Measurements from ENCODE around the gene TELO2. TPM values are rescaled to one million over a fixed set of nuclear protein-coding genes. Genes with fewer than 3 reads are reported as not detected.

Gene TELO2
- total RNA-seq, 1 donor from 2014 or later, result 94.1 TPM

DNA sequence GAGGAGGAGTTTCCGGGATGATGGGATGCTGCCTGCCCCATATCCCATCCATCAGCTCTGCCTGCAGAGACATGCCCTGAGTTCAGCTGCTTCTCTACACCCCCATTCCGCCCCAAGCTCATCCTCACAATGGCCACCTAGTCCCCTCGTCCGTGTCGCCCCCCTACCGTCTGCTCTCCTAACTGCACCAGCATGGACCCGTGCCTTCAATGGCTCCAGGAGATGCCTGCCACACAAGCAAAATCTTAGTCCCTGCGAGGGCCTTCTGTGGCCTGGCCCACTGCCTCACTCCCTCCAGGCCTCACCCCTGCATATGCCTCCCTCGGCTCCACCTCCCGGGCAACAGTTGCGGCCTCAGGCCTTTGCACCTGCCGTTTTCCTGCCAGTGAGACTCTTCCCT, 1.8 kb upstream of the TELO2 start:
- peaks cover 8% of the 10 kb centered on the region for H3K4me1 Mint-ChIP-seq (ENCODE audit: low read depth)
- no peaks in the 10 kb centered on the region for H3K27me3 Mint-ChIP-seq (ENCODE audit: insufficient read depth)
- no peak overlapping the region for H3K27ac Mint-ChIP-seq
- no peaks in the 10 kb centered on the region for H3K36me3 Mint-ChIP-seq (ENCODE audit: low read depth)
- intact Hi-C loops (cut with micrococcal nuclease), result loop anchor here (5.0 kb wide), 1 partner anchor 899 kb away; the partner anchor contains the start of gene RAB40C
- no peaks in the 10 kb centered on the region for H3K9me3 Mint-ChIP-seq
- peak overlapping the region; percentile 4 for H3K4me3 Mint-ChIP-seq
- no peak for DNase-seq (ENCODE audit: low spot score)

DNA sequence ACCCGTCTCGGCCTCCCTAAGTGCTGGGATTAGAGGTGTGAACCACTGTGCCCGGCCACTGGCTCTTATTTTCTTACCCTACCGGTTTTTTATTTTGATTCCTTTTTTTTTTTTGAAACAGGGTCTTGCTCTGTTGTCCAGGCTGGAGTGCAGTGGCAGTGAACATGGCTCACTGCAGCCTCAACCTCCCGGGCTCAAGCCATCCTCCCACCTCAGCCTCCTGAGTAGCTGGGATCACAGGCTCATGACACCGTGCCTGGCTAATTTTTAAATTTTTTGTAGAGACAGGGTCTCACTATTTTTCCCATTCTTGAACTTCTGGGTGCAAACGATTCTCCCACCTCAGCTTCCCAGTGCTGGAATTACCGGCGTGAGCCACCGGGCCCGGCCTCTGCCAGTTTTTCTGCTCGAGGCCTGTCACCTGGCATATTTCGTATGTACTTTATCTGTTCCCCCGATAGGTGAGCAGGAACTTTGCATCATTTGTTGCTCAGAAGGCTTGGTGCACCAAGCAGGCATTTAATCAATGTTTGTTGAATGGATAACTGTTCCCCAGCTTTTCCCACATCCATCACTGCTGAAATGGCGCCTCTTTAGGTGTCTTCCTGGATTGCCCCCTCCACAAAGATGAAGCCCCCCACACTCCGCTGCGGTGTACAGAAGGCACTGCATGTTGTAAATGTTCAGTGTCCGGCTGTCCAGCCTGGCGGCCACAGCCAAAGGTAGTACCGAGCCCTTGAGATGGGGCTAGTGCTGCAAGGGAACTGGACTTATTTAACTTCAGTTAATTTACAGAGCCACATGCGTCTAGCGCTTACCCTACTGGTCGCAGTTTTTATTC, 858 bp upstream of the TELO2 start:
- DNase-seq (ENCODE audit: low spot score), result no peak
- H3K9me3 Mint-ChIP-seq, result no peaks in the 10 kb centered on the region
- H3K27me3 Mint-ChIP-seq (ENCODE audit: insufficient read depth), result no peaks in the 10 kb centered on the region
- peaks cover 8% of the 10 kb centered on the region for H3K4me1 Mint-ChIP-seq (ENCODE audit: low read depth)
- peaks cover 6% of the 10 kb centered on the region for H3K36me3 Mint-ChIP-seq (ENCODE audit: low read depth)
- peak overlapping the region; percentile 98 for H3K27ac Mint-ChIP-seq
- intact Hi-C loops (cut with micrococcal nuclease), result loop anchor here (2.0 to 5.0 kb wide), 2 partner anchors 114 to 900 kb away; partner anchors contain the start of gene RAB40C
- peak overlapping the region; percentile 92 for H3K4me3 Mint-ChIP-seq

DNA sequence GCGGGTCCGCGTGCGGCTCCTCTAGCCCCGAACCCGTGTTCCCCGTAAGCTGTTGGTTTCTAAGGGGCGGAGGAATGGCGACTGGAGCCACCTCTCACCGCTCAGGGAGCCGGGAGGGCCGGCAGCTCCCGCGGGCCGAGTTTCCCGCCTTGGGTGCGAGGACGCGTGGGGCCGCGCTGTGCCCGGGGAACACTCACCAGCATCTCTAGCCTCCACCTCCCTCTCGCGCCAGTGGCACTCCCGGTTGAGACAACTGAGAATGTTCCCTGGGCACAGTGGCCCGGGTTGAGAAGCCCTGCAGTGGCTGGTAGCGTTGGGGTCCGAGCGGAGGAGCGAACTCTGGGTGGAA, 560 bp downstream of the TELO2 start:
- Mint-ChIP-seq H3K4me1 (ENCODE audit: low read depth) (peaks cover 8% of the 10 kb centered on the region), H3K4me3 (peak overlapping the region; percentile 90), H3K36me3 (ENCODE audit: low read depth) (peaks cover 10% of the 10 kb centered on the region), H3K9me3 (no peaks in the 10 kb centered on the region), H3K27me3 (ENCODE audit: insufficient read depth) (no peaks in the 10 kb centered on the region), H3K27ac (peak overlapping the region; percentile 48)
- no peak for DNase-seq (ENCODE audit: low spot score)
- intact Hi-C loops (cut with micrococcal nuclease), result loop anchor here (1.0 to 5.0 kb wide), 7 partner anchors 18 to 901 kb away; partner anchors contain the start of genes CLCN7, CRAMP1, IFT140 and MAPK8IP3

DNA sequence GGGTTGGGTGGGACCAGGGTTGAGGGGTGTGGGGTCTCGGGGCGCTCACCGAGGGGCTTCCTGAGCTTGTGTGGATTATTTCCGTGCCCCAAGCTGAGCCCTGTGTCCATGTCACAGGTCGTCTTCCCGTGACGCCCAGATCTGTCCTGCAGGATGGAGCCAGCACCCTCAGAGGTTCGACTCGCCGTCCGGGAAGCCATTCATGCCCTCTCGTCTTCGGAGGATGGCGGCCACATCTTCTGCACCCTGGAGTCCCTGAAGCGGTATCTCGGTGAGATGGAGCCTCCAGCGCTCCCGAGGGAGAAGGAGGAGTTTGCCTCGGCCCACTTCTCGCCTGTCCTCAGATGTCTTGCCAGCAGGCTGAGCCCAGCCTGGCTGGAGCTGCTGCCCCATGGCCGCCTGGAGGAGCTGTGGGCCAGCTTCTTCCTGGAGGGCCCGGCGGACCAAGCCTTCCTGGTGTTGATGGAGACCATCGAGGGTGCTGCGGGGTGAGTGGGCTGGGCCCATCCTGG, 1.0 kb downstream of the TELO2 start:
- intact Hi-C loops (cut with micrococcal nuclease), result loop anchor here (5.0 kb wide), 1 partner anchor 902 kb away; the partner anchor contains the start of gene RAB40C
- H3K27me3 Mint-ChIP-seq (ENCODE audit: insufficient read depth), result no peaks in the 10 kb centered on the region
- H3K9me3 Mint-ChIP-seq, result no peaks in the 10 kb centered on the region
- H3K27ac Mint-ChIP-seq, result peak overlapping the region; percentile 48
- no peak for DNase-seq (ENCODE audit: low spot score)
- H3K36me3 Mint-ChIP-seq (ENCODE audit: low read depth), result peaks cover 11% of the 10 kb centered on the region
- peaks cover 8% of the 10 kb centered on the region for H3K4me1 Mint-ChIP-seq (ENCODE audit: low read depth)
- H3K4me3 Mint-ChIP-seq, result peak overlapping the region; percentile 90

DNA sequence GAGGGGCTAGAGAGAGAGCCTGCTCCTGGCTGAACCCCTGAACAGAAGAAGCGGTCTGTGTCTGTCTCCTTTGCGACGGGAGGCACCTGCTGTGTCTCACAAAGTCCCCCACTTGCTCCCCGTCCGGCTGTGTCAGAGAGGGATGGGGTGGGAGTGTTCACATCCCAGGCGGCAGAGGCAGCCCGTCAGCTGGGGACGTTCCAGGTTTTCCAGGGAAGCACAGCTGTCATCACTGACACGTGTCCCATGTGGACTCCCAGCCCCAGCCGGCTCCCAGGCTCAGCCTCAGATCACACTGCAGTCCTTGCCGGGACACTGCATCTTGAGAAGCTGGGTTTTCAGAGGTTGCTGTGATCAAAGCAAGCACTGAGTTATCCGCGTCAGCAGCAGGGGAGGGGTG, 1.6 kb downstream of the TELO2 start:
- no peak for DNase-seq (ENCODE audit: low spot score)
- H3K36me3 Mint-ChIP-seq (ENCODE audit: low read depth), result peaks cover 11% of the 10 kb centered on the region
- intact Hi-C loops (cut with micrococcal nuclease), result loop anchor here (5.0 kb wide), 1 partner anchor 902 kb away; the partner anchor contains the start of gene RAB40C
- H3K4me3 Mint-ChIP-seq, result peak overlapping the region; percentile 90
- no peaks in the 10 kb centered on the region for H3K9me3 Mint-ChIP-seq
- no peaks in the 10 kb centered on the region for H3K27me3 Mint-ChIP-seq (ENCODE audit: insufficient read depth)
- no peak overlapping the region for H3K27ac Mint-ChIP-seq
- peaks cover 8% of the 10 kb centered on the region for H3K4me1 Mint-ChIP-seq (ENCODE audit: low read depth)

DNA sequence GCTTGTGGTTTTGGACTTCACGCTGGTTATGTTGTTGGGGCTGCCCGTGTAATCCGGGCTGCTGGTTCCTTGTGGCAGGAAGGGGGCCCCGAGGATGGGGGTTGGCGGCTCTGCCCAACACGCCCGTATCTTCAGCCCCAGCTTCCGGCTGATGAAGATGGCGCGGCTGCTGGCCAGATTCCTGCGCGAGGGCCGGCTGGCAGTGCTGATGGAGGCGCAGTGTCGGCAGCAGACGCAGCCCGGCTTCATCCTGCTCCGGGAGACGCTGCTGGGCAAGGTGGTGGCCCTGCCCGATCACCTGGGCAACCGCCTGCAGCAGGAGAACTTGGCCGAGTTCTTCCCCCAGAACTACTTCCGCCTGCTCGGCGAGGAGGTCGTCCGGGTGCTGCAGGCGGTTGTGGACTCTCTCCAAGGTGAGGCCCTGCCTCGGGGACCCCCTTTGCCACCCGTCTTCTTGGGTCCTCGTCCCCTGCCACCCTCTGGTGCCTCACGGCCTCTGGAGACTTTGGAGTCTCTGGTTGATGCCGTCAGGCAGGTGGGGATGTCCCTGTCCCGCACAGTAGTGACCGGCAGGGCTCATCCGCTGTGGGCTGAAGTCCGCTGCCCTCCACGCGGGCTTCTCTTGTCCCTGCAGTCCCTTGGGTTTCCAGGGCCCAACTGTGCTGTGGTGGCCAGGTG, 2.2 kb downstream of the TELO2 start:
- Mint-ChIP-seq H3K27me3 (ENCODE audit: insufficient read depth) (no peaks in the 10 kb centered on the region), H3K27ac (no peak overlapping the region), H3K36me3 (ENCODE audit: low read depth) (peaks cover 11% of the 10 kb centered on the region), H3K4me1 (ENCODE audit: low read depth) (peaks cover 8% of the 10 kb centered on the region), H3K4me3 (peak overlapping the region; percentile 62), H3K9me3 (no peaks in the 10 kb centered on the region)
- DNase-seq (ENCODE audit: low spot score), result no peak
- intact Hi-C loops (cut with micrococcal nuclease), result no loop called here

DNA sequence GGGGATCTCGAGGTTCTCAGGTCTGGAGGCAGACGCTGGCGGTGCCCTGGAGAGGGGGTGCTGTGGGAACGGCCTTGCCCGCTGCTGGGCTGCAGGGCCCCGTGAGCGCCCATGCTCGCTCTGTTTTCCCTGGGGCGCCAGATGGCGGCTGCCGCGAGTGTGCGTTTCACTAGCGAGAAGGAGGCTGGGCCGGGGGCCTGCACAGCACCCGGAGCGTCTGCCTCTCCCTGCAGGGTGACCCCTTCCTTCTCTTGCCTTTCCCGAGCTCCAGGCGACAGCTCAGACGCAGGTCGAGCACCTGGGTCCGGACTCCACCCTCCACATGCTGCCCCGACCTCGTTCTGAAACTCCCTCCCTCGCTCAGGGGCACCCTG, 2.7 kb downstream of the TELO2 start:
- intact Hi-C loops (cut with micrococcal nuclease), result no loop called here

DNA sequence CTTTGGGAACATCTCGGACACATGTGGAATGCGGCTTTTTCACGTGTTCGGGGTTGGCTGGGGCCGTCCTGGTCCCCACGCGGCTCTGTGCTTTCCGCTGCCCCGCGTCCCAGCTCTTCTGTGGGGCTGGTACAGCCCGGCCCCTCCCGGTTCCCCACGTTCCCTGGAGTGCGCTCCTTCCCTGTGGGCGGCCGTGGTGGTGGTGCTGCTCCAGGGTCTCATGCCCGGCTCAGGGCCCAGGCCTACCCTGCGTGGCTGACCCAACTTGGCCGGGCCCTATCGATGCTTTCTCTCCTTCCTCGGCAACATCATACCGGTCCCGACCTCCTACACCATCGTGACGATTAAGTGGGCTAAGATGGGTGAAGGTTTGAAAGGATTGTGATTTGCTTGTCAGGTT, 3.3 kb downstream of the TELO2 start:
- no peaks in the 10 kb centered on the region for H3K9me3 Mint-ChIP-seq
- no peaks in the 10 kb centered on the region for H3K27me3 Mint-ChIP-seq (ENCODE audit: insufficient read depth)
- peaks cover 11% of the 10 kb centered on the region for H3K36me3 Mint-ChIP-seq (ENCODE audit: low read depth)
- H3K4me3 Mint-ChIP-seq, result no peak overlapping the region
- H3K27ac Mint-ChIP-seq, result no peak overlapping the region
- intact Hi-C loops (cut with micrococcal nuclease), result no loop called here
- H3K4me1 Mint-ChIP-seq (ENCODE audit: low read depth), result peaks cover 8% of the 10 kb centered on the region
- DNase-seq (ENCODE audit: low spot score), result no peak

More for the DNA sequence above, 2.7 kb downstream of the TELO2 start:
- peak overlapping the region; percentile 30 for H3K4me3 Mint-ChIP-seq
- no peak overlapping the region for H3K27ac Mint-ChIP-seq
- no peaks in the 10 kb centered on the region for H3K27me3 Mint-ChIP-seq (ENCODE audit: insufficient read depth)
- no peaks in the 10 kb centered on the region for H3K9me3 Mint-ChIP-seq
- peaks cover 11% of the 10 kb centered on the region for H3K36me3 Mint-ChIP-seq (ENCODE audit: low read depth)
- peaks cover 8% of the 10 kb centered on the region for H3K4me1 Mint-ChIP-seq (ENCODE audit: low read depth)
- DNase-seq (ENCODE audit: low spot score), result no peak

DNA sequence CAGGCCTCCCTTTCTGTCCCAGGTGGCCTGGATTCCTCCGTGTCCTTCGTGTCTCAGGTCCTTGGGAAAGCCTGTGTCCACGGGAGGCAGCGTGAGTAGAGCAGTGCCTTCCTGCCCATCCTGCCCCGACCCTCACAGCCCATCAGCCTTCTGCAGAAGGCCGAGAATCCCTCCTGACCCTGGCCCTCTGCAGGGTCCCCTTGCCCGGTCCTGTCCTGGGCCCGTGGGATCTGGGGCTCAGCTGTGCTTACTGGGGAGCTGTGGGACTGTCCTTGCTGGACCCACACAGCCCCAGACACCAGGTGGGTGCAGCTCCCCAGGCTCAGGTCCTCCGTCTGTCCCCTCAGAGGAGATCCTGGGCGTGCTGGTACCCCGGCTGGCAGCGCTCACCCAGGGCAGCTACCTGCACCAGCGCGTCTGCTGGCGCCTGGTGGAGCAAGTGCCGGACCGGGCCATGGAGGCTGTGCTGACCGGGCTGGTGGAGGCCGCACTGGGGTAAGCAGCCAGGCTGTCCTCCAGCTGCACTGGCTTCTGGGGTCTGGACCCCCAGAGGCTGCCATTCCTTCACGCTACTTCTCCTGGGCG, 3.9 kb downstream of the TELO2 start:
- Mint-ChIP-seq H3K4me3 (no peak overlapping the region), H3K27me3 (ENCODE audit: insufficient read depth) (no peaks in the 10 kb centered on the region), H3K9me3 (no peaks in the 10 kb centered on the region), H3K4me1 (ENCODE audit: low read depth) (peaks cover 8% of the 10 kb centered on the region), H3K36me3 (ENCODE audit: low read depth) (peaks cover 13% of the 10 kb centered on the region), H3K27ac (no peak overlapping the region)
- DNase-seq (ENCODE audit: low spot score), result no peak
- intact Hi-C loops (cut with micrococcal nuclease), result no loop called here

DNA sequence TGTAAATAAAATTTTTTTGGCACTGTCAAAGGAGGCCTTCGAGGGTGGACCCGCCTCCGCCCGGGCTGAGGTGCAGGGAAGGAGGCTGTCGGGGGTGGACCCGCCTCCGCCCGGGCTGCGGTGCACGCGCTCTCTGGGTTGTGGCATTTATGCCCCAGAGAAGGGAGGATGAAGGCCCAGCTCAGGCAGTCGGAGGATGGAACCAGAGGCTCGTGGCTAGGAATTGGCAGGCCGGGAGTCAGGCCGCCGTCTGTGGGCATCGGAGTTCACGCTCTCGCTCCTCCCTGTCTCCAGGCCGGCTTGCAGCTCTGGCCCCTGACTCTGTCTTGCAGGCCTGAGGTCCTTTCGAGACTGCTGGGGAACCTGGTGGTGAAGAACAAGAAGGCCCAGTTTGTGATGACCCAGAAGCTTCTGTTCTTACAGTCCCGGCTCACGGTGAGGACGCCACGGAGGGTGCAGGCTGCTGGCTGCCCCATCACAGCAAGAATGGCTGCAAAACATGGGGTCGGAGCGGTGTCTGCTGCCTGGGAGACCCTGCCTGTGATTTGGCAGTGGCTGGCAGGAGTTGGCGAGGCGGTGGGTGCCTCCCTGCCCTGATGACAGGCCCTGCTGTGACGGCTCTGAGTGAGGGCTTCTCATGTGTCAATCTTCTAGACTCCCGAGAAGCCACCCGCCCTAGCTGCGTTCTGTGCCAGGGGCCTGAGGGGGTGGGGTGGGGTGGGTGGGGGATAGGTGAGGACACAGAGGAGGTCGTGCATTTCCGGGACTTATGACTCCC, 5.9 kb downstream of the TELO2 start:
- no peaks in the 10 kb centered on the region for H3K9me3 Mint-ChIP-seq
- no peaks in the 10 kb centered on the region for H3K4me1 Mint-ChIP-seq (ENCODE audit: low read depth)
- H3K4me3 Mint-ChIP-seq, result no peak overlapping the region
- no peak for DNase-seq (ENCODE audit: low spot score)
- peaks cover 20% of the 10 kb centered on the region for H3K36me3 Mint-ChIP-seq (ENCODE audit: low read depth)
- intact Hi-C loops (cut with micrococcal nuclease), result no loop called here
- H3K27me3 Mint-ChIP-seq (ENCODE audit: insufficient read depth), result no peaks in the 10 kb centered on the region
- H3K27ac Mint-ChIP-seq, result no peak overlapping the region

DNA sequence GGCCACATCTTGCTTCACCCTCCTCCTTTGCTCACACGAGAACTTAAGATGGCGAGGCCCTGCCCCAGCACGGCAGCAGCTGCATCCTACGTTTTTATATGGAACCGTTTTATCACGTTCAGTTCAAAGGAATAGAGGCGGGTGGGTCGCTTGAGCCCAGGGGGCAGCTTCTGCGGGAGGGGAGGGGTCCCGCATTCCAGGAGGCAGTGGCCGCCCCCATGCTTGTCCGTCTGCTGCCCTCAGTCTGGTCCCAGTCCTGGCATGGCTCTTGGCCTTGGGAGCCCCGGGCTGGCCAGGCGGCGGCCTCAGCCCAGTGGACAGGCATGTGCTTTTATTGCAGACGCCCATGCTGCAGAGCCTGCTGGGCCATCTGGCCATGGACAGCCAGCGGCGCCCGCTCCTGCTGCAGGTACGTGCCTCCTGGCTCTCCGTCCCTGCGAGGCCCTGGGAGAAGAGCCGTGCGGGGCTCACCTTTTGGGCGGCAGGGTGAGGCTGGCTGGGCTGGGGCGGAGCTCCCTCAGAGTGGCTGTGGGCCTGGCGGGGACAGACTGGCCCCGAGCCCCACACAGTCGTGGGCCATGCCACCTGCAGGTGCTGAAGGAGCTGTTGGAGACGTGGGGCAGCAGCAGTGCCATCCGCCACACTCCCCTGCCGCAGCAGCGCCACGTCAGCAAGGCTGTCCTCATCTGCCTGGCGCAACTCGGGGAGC, 6.8 kb downstream of the TELO2 start:
- Mint-ChIP-seq H3K4me3 (no peak overlapping the region), H3K4me1 (ENCODE audit: low read depth) (no peaks in the 10 kb centered on the region), H3K27ac (no peak overlapping the region), H3K36me3 (ENCODE audit: low read depth) (peaks cover 20% of the 10 kb centered on the region), H3K9me3 (no peaks in the 10 kb centered on the region), H3K27me3 (ENCODE audit: insufficient read depth) (no peaks in the 10 kb centered on the region)
- intact Hi-C loops (cut with micrococcal nuclease), result no loop called here
- no peak for DNase-seq (ENCODE audit: low spot score)
